IPS-NIHi7 (cell line): ENCODE data around the gene PPDPF.

ENCODE experiments used
- DNase-seq: peaks from one replicate; pipeline ENCODE4 v3.0.0; 2012; ENCODE audit warnings: mixed read lengths; ENCODE audit errors: extremely low spot score

Gene PPDPF

DNA sequence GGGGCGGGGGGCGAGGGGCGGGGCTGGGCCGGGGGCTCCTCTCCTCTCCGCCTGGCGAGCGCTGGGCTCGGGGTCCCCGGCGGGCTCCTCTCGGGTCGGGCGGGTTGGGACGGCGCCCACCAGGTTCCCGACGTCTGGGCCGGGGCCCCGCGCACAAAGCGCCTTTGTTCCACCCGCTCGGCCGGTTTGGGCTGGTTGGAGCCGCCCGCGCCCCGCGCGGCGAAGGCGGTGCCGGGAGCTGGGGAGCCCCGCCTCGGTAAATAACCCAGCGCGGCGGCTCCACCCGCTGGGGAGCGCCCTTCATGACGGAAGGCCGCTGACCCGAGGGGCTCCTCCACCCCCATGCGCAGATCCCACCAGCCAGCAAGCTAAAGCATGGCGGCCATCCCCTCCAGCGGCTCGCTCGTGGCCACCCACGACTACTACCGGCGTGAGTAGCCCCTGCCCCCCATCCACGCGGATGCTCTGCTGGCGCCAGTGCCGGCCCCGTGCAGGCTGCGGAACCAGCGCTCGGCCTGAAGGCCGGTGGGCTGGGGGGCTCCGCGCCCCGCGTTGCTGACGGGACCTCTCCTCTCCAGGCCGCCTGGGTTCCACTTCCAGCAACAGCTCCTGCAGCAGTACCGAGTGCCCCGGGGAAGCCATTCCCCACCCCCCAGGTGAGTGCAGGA is 503 bp downstream of the PPDPF start:
- DNase-seq: peak; percentile 76

DNA sequence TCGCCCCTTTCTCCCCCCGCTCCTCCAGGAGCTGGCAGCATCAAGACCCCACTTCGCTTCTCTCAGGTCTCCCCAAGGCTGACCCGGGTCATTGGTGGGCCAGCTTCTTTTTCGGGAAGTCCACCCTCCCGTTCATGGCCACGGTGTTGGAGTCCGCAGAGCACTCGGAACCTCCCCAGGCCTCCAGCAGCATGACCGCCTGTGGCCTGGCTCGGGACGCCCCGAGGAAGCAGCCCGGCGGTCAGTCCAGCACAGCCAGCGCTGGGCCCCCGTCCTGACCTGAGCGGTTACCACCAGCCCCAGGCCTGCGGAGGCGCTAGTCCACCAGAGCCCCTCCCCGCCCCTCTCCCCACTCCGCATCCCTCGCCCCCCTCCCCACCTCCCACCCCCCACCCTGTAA is 1.0 kb downstream of the PPDPF start:
- DNase-seq: no peak

DNA sequence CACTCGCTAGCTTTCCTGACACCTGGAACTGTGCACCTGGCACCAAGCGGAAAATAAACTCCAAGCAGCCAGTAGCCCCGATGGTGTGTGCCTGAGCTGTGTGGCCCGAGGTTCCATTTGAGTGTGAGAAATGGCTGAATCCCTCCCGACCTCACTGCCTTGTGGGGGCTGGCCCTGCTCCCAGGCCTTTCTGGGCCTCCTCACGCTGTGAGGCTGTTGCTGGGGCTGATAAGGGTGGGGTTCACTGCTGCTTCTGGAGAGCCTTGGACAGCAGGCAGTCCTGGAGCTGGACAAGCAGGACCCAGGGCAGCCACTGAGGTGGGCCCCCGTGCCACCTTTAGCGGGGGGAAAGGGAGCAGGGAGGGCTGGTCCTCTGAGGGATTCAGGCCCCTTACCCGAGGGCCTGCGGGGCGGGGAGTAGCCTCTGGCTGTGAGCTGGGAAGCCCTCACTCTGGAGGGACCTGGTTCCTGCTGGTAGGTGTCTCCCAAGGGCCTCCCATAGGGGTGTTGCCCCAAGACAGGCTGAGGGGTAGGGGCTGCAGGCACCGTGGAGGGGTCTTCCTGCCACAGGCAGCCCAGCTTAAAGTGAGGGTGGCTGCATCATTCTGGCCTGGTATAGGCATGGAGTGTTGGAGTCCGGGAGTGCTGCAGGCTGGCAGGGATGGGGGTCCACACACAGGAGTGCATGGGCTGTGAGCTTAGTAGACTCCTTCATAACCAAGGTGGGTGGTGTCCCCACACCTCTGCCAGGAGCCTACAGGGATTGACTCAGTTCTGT is 1.7 kb downstream of the PPDPF start:
- no peak for DNase-seq

DNA sequence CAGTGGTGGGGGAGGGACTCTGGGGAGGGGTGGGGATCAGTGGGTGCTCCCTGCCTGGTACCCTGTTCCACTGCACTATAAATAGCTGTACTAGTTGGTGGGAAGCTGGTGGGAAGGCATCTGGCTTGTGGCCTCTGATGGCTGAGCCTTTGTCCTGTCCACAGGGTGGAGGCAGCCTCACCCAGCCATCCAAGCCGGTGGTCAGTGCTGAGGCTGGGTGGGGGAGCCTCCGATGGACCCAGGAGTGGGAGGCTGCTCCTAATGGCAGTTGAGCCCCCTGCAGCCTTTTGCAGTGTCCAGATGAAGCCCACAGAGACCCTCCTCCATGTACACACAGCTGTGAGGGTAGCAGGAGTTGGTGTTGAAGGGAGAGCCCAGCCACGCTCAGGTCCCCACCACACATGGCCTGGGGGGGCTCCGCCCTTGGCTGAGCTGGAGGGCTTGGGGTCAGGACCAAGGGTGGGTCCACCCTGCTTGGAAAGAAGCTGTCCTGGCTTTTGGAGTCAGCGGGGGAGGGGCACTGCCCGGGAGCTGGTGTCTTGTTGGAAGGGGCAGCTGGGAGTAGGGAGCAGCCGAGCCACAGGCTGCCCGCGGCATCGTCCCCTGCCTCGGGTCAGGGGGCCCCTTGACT is 2.5 kb downstream of the PPDPF start:
- DNase-seq: no peak

DNA sequence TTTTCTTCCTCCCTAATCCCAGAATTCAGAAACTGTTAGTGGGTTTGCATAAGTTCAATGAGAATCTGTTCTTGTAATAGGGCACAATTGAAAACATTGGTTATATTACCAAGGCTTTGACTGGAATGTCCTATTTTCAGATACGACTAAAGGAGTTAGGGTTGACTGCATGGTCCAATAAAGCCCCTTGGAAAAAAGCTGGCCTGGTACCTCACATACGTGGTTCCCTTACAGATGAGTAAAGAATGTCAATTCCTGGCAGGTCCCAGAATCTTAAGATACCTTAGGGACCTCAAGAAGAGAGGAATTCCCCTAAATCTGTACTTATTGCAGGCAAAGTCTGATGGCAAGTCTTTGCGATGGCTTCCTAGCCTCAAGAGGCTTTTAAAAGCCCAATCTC is 4.6 kb downstream of the PPDPF start:
- DNase-seq: no peak

DNA sequence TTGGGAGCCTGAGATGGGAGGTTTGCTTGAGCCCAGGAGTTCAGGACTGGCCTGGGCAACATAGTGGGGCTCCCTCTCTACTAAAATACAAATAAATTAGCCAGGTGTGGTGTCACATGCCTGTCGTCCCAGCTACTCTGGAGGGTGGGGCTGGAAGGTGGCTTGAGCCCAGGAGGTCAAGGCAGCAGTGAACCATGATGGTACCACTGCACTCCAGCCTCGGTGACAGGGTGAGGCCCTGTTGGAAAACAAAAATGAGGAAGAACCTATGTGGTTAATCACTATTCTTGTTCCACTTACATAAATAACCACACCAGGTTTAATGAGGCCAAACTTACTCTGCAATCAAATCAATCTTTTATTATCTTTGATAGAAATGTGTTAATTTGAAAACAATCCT is 5.4 kb downstream of the PPDPF start:
- no peak for DNase-seq

DNA sequence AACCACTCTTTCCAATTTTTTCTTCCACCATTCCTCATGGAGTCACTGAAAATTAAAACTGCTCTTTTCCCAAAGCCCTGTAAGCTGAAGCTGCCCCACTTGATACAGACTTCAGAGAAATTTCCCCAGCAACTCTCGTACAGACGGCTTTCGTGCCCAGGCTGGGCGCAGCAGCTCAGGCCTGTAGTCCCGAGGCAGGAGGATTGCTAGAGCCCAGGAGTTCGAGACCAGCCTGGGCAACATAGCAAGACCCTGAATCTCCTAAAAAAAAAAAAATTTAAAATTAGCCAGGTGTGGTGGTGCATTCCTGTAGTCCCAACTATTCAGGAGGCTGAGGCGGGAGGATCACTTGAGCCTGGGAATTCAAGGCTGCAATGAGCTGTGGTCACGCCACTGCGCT is 6.6 kb downstream of the PPDPF start:
- DNase-seq: no peak

DNA sequence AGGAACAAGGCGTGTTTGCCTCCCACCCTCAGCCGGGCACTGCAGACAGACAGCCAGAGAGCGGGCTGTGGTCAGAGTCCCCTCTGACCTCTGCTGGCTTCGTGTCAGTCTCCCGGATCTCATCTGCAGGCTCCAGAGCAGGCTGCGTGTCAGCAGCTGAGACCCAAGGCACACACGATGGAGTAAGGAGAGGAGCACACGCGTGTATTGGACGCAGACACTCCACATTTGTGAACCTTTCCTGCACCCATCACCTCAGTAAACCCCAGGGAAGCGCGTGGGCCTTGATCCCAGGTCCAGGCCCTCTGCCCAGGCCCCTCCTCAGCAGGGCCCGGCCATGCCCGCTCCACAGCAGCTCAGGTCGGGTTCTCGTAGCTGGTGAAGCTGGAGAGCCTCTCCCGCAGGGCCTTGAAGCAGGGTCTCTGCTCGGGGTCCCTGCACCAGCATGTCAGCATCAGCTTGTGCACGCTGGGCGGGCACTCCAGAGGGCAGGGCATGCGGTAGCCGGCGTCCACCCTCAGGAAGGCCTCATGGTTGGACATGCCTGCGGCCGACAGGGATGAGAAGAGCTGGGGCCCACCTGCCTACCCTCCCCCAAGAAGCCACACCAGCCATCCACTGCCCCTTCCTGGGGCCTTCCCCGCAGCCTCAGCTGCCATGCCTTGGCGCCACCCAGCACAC is 8.8 kb downstream of the PPDPF start:
- DNase-seq: no peak

DNA sequence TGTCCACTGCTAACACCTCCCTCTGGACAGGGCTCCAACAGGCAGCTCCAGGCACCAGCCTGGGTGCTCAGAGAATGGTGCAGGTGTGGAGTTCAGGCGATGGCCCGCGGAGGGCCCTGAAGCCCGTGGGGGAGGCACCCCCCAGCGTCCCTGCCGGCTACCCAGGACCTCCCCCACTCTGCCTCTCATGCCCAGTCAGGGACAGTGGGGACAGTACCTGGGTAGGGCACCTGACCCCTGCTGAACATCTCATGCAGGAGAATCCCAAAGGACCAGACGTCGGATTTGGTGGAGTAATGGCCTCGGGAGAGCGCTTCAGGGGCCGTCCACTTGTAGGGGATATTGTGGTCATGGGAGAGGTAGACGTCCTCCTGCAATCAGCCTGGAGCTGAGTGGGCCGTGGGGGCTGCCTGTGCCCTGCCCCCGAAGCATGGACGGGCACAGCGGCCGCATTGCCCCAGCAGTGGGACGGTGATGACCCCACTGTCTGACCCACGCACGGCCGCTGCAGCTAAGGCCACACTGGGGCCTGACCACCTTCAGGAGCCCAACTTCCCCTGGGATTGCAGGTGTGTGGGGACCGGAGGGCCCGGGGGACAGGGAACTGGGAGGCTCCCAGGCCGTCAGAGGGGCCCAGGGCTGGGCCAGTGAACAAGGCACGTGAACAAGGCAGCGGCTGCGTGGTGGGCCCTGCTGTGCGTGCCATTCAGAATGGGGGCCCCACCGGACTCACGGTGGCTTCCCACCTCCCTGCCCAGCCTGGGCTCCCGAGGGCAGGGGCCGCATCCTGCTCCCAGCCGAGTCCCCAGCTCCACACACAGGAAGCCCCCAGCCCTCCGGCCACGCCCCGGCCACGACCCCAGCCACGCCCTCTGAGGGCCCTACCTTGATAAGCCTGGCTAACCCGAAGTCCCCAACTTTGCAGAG is 9.6 kb downstream of the PPDPF start:
- DNase-seq: no peak

DNA sequence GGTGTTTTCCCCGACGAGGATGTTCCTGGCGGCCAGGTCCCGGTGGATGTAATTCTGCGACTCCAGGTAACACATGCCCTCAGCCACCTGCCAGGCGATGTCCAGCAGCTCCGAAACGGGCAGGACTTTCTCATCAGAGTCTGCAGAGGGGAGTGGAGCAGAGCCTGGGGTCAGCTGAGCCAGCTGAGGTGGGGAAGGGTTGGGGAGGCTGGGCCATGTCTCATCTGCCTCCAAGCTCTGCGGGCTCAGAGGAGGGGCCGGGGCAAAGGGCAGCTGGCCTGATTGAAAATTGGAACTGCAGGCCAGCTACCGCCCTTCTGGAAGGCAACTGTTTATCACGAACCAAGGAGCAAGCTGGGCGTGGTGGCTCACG is 10.2 kb downstream of the PPDPF start:
- DNase-seq: no peak

DNA sequence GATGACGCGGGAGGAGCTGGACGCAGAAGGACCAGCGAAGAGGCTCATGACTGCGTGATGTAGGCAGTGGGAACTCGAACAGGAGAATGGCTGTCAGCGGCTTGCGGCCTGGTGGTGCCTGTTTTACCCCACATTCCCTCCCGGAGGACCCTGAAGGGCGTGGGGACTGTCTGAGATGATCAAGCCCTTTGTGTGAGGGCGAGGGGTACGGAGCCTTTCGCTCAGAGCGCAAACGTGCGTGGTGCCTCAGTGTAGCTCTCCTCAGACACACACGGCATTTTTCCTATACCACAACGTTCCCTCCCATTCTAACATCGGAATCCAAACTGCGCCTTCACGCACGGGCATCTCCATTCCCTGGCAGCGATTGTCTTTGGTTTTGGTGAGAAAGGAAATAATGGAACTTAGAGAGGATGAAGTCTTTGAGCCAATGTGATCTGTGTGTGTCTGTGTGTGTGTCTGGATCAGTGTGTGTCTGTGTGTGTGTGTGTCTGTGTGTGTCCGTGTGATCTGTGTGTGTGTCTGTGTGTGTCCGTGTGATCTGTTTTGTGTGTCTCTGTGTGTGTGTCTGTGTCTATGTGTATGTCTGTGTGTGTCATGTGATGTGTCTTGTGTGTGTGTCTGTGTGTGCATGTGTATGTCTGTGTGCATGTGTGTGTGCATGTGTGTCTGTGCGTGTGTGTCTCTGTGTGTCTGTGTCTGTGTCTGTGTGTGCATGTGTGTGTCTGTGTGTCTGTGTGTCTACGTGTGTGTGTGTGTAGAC is 11.3 kb downstream of the PPDPF start:
- DNase-seq: no peak

DNA sequence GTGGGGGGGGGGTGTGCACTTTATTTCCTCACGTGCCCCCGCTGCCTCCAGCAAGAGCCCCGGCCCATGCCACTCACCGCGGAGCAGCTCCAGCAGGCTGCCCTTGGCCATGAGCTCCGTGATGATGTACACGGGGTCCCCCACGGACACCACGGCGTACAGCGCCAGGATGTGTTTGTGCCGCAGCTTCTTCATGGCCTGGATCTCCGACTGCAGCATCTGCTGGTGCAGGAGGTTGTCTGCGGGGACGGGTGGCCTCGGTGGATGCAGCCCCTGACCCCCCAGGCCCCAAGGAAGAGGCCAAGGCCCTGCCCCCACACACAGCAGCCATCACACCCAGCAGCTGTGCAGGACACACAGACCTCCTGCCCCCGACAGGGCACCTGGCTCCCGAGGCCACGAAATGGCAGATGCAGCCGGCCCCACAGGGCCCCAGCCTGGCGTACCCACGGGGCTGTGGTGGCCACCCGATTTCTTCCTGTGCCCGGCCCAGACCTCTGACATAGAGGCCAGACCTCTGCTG is 11.9 kb downstream of the PPDPF start:
- DNase-seq: no peak

DNA sequence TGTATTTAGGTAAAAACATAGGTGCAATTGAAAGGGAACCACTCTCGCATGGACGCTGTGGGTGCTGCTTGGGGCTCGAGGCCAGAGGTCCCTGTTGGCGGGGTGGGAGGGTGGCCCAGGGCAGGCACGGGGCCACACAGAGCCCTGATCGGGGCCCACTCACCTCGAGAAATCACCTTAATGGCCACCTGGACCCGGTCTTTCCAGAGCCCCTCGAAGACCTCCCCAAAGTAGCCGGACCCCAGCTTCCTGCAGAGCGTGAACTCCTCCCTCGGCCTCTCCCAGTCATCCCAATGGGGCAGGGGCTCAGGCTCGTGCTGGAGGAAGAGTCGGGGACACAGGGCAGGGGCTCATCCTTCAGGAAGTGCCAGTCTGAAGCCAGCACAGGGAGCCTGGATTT is 12.8 kb downstream of the PPDPF start:
- DNase-seq: no peak

DNA sequence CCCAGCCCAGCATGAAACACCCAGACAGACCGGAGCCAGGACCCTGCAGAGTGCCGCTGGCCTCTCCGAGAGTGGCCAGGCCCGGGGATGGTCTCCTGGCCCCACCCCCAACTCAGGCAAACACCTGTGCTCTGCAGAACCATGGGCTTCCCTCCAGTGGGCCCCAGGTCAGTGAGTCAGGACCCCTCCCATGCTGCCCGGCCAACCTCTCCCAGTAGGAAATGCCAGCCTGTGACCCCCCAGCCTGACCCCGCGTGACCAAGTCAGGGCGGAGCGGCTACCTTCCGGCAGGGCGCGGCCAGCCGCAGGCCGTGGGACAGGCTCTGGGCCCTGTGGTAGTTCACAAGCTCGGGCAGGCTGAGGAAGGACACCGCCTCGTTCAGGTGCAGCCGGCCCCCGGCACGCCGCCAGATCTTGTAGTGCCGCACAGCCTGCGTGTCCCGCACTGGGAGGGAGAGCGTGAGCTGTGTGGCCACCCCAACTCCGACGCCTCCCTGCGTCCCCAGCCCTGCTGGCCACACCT is 13.4 kb downstream of the PPDPF start:
- DNase-seq: no peak

DNA sequence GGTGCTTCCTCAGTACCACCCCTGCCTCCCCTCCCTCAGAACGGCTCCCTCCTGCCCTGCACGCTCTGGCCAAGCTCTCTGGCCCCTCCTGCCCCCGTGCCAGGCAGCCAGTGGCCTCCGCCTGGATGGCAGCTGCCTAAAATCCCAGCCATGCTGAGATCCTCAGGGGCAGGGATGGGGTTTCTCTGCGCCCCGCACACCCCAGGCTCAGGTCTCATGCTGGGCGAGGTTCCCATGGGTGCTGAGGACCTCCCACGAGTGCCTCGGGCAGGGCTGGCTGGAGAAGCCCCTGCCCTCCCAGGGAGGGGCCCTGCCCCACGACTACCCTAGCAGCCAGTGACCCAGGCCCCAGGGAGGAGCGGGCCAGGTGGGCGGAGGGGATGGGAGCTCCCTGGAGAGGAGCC is 13.9 kb downstream of the PPDPF start:
- no peak for DNase-seq

DNA sequence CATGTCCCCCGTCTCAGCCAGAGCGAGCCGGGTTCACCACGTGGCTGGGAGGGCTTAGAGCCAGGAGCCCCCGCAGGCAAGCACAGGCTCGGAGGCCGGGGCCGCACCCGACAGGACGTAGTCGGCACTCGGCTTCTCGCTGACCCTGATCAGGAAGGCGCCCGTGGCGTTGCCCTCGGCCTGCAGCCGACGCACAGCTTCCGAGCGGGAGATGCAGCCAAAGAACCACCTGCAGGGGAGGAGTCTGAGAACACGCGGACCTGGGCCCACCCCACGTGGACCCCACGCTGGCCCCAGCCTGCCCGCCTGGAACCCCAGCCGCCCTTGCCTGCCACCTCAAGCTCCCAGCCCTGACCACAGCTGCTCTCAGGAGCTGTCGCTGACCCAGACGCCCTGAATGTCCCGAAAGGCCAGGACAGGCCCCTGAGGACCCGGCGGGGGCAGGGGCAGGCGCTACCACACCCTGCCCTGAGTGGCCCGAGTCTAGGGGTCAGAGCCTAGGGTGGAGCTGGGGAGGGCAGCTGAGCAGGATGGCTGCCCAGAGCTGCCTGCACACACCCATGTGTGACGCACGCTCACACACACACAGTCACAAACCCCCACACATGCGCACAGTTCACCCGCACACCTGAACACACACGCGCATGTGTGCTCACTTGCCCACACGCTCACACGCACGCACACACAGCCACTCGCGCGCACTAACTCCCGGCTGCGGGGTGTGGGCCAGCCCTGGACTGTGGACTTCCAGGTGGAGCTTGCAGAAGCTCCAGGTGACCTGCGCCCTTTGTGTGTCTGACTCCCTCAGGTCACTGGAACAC is 14.5 kb downstream of the PPDPF start:
- DNase-seq: no peak

DNA sequence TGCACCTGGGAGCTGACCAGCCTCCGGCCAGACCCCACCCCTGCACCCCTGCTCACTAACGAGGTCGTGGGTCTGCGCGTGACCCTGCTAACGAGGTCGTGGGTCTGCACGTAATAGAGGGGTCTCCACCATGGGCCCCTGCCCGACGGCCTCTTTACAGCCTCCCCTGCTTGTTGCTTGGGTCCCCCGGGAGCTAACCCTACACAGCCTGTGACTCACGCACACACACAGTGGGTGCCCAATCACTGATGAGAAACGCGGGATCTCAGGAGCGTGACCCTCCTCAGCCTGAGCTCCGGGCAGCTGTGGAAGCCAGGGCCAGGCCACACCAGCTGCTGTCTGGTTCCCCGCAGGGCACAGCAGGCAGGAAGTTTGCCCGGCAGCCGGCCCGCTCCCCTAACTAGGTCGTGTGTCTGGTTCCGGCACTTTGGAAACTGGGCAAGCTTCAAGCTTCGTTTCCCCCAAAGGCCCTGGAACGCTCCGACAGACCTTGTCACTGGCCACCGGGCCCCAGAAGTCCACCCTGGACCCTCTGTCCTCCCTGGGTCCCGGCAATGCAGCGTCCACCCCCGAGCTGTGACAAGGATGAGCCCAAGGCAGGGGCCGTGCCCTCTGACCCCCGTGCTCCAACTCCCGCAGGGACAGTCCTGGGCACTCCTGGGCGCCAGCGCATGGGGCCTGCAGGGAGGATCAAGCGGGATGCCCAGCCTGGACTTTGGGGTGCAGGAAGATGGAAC is 15.8 kb downstream of the PPDPF start:
- no peak for DNase-seq

DNA sequence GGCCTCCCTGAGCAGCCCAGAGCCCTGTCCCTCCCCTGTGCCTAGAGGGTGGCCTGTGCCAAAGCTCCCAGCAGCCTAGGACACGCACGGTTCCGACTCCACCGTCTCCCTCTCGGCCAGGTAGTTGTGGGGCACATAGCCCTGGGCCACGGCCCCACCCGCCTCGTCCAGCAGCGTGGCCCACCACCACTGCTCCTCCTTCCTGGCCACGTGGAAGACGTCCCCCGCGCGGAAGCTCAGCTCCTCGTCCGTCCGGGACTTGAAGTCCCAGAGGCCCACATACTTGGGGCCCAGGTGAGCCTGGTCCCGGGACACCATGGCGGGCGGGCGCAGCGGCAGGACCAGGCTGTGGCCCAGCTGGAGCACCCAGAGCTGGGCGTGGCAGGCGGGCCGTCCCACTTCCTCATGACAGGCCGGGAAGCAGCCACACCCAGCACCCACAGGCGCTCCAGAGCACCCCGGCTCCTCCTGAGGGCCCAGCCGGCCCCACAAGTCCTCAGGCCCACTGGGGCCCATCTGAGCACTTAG is 16.5 kb downstream of the PPDPF start, which contains the start of gene PTK6:
Gene PTK6, minus strand, starts transcription at position 380 of the 528 bp plus-strand sequence. Its CDS starts 62 bp downstream, at position 318.
- no peak for DNase-seq
